Hypothalamus (tissue), 51 donors: ENCODE data around the gene PRCP.

ENCODE experiments used
- DNase-seq, 51 donors: peaks; one replicate each; lab custom pipeline; 2025; lab: John Stamatoyannopoulos, UW

PRCP gene

DNA sequence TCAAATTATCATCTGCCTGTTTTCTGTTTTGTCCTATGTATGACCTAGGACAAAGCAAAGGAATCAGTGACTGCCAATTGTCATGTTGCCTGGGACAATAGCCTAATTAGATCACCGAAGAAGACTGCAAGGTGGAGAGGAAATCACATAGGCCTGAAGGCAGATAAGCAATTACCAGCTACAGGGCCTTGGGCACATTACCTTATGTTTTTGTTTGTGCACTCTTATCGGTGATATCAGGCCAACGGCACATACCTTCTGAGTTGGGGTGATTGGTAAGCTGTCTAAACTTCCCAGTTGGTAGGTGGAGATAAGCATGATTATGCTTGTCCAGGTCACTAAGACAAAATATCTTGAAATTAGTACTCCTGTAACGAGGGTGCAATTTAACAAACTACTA, 108.5 kb downstream of the PRCP start:
- no peak for DNase-seq

DNA sequence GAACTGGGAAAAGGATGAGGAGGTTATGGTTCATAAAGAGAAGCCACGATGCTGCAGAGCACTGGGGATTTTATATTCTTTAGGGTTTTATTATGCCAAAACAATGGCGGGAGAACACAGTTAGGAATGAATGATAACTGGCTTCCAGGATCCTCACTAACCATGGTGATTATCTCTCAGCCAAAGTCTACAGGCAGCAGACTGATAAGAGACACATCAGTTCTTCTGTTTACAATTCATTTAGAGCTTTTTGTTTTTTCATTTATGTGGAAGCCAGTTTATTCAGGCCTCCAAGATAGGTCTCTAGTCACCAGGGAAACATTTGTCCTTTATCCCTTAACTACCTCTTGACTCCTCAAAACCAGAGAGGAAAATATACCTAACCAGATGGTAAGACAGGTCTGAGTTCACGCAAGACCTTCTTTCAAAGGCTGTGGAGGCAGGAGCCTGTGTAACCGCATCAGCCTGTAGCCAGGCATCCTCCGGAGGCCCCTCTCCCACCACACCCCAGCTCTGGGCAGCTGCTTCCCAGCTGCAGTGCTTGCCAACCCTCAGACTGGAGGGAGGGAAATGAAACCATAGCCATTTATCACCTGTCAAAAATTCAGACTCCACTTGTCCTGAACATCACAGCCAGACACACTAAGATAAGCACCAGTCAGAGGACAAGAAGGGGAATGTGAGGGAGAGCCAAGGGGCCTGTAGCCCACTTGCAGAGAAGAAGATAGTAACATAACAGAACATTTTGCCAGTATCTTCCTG, 109.3 kb downstream of the PRCP start:
- peak in 1 of 51 donors; percentile 9 for DNase-seq

DNA sequence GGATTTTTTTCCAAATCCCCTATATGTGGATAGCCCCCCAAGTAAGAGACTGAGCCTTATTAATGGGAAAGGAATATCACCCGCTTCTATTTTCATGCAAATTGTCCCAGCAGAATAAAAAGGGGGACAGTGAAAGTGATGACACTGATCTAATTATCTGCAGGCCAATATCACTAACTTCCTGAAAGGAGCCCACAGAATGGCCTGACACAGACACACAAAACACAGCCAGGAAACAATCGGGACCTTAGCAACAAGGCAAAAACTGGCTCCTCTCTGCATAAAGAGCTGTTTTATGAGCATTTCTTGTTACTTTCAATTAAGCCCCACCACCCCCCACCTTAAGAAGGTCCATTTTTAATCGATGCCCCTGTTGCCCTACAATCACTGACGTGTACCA, 112.2 kb downstream of the PRCP start:
- DNase-seq = no peak

GRCh38 chr11:82786836-82787235, 113.4 kb downstream of the PRCP start:
- DNase-seq = no peak

- DNase-seq = no peak
Measured at GRCh38 chr11:82786001-82786400, 114.2 kb downstream of the PRCP start.

- no peak for DNase-seq
Measured at GRCh38 chr11:82782825-82783374, 117.3 kb downstream of the PRCP start.

GRCh38 chr11:82778776-82779175, 121.5 kb downstream of the PRCP start:
- no peak for DNase-seq

DNA sequence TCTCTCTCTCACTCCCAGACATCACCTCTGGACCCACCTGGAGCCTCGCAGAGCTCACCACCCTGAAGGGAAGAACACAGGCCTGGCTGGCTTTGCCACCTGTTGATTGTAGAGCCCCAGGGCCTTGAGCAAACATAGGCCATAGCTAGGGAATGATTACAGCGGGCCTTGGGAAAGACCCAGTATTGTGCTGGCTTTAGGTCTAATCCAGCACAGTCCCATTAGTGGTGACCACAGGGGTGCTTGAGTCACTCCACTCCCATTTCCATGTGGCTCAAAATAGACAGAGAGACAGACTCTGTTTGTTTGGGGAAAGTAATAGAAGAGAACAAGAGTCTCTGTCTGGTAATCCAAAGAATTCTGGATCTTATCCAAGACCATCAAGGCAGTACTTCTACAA, 123.9 kb downstream of the PRCP start:
- no peak for DNase-seq

GRCh38 chr11:82775736-82776346, 124.4 kb downstream of the PRCP start:
- peak in 6 of 51 donors; percentile 14 to 50 (median 22) for DNase-seq

DNA sequence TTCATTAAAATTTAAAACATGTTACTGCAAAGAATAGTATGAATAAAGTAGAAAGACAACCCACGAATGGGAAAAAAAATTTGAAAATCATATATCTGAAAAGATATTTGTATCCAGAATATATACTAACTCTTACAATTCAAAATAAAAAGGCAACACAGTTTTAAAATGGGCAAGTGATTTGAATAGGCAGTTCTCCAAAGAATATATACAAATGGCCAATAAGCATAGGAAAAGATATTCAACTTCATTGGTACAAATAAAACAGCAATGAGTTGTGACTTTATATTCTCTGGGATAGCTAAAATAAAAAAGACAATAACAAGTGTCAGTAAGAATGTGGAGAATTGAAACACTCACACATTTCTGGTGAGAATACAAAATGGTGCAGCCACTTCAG, 125.0 kb downstream of the PRCP start:
- no peak for DNase-seq
